NK-92 (cell line): ENCODE data around the gene MFAP1.
"Not testable (repeated sequence)": the region's sequence is repeated elsewhere in the genome, so short reads cannot be mapped to it uniquely, and the experiment has no call there.

ENCODE experiments used
- DNase-seq: peaks from one replicate; lab custom pipeline; 2025; ENCODE audit not compliant: unreplicated experiment; lab: John Stamatoyannopoulos, UW

The MFAP1 gene

DNA sequence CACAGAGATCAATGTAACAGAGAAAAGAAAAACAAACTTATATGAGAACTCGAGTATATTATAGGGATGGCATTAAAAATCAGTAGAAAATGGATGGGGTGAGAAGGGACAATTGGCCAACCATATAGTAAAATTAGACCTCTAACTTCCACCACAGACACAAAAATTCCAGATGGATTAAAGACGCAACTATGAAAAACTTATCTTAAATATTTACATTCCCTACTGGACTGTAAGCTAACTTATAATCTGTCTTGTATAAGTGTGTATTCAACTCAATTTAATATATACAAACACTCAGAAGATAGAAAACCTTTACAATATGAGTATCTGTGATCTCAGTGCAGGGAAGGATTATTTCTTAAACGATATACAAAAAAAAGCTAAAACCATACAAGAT, 3.0 kb downstream of the MFAP1 start:
- DNase-seq: no peak

DNA sequence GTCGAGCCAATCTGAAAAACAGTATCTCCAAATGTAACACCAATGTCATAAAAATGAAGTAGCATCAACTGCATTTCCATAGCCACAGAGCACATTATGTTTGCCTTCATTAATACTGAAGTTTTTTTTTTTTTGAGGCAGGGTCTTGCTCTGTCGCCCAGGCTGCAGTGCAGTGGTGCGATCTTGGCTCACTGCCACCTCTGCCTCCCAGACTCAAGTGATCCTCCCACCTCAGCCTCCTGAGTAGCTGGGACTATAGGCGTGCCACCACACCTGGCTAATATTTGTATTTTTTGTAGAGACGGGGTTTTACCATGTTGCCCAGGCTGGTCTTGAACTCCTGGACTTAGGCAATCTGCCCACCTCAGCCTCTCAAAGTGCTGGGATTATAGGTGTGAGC, 9.4 kb downstream of the MFAP1 start:
- not testable (repeated sequence) for DNase-seq

DNA sequence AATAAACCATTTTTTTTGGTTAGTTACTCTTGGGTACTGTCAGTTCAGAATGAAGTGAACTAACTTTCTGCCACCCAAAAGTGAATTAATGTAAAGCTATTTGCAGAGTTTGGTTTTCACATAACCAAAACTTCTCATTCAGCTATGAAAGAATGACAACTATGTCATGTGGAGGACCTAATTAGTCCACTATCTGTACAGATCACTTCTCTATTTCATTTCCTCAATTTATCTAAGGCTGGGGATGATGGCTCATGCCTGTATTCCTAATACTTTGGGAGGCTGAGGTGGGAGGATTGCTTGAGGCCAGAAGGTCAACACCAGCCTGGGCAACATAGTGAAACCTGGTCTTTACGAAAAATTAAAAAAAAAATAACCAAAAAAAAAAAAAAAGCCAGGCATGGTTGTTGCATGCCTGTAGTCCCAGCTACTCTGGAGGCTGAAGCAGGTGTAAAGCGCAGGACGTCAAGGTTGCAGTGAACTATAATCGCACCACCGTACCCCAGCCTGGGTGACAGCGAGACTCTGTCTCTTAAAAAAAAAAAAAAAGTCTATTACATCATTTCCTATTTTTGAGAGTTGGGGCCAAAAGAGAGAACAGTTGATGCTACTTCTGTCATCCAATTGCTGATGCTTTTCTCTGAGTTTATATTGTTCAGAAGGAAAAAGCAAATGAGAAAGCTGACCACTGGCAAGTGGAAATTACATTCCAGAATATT, 15.4 kb downstream of the MFAP1 start:
- DNase-seq: no peak

DNA sequence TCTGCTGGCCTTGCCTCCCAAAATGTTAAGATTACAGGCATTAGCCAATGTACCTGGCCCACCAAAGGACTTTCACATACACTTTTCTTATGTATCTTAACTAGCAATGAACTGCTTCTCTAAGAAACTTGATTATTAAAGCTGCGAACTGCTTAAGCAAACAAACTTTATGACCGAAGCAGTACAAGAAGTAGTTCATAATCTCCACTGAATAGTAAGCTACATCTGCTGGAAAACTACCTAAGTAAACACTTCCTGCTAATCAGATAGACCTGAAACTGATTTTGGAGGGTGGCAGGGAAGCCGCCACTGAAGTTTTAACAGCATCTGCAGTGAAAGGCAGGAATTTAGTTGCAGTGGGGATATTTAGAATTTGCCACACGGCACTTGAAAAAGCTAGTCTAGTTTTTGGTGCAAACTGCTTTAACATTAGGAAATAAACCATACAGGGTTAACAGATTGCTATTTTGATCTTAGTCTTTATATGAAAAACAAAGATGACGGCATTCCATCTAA, 16.0 kb downstream of the MFAP1 start:
- DNase-seq: no peak

DNA sequence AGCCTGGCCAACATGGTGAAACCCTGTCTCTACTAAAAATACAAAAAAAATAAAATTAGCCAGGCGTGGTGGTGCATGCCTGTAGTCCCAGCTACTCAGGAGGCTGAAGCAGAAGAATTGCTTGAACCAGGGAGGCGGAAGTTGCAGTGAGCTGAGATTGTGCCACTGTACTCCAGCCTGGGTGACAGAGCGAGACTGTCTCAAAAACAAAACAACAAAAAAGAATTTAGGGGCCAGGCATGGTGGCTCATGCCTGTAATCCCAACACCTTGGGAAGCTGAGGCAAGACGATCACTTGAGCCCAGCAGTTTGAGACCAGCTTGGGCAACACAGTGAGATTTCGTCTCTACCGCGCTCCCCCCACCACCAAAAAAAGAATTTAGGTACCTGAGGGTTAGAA, 21.8 kb downstream of the MFAP1 start:
- not testable (repeated sequence) for DNase-seq

DNA sequence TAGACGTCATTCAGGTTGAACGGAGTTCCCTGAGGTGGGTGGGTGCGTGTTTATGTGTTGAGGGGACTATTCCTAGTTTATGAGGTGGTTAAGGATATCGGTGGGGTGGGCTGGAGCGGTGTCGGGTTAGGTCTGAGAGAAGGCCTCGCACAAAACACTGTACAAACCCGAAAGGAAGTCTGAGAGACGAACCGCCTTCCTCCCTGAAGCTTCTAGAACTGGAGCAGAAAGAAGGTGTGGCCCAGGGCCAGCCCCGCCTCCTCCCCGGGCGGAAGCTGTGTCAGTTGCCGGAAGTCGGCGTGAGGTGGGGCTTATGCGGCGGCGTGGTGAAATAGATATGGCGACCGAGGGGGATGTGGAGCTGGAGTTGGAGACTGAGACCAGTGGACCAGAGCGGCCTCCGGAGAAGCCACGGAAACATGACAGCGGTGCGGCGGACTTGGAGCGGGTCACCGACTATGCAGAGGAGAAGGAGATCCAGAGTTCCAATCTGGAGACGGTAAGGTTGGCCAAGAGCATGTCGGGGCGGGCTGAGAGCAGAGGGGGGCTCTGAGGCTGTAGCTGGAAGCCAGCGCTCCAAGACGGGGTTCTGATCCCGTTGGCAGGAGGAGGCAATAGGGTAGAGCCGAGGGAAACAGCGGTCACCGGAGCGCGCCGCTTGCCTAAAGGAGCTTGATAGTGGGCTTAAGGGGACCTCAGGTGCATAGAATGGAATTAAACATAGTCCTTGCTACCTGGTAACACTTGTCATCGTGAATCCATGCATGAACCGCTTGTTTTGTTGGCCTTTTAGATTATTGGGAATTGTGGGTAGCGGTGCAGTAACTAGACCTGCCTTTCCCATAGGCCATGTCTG, 24.0 kb downstream of the MFAP1 start, which contains the start of gene HYPK:
TSS of gene HYPK (plus strand) at position 314 of the 856 bp plus-strand sequence. CDS start at position 338, 24 bp downstream.
- DNase-seq: peak; percentile 61

DNA sequence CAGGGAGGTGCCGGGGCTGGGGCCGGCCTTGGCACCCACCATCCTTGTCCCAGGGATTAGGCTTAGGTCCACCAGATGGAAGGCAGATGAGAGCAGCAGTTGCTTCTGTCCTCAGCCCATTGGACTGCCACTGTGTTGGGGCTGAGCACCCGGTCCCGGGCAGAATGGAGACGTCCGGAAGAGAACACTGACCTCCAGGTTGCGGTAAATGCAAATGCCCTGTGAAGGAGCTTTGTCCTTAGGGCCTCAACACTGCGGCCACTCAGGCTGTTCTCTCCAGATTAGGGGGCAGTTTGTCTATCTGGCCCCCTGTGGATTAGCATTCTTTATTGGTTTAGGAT, 24.6 kb downstream of the MFAP1 start, which contains the start of gene SERINC4:
TSS of gene SERINC4 (minus strand) at position 276 of the 341 bp plus-strand sequence. CDS start at position 42, 234 bp downstream.
- no peak for DNase-seq

DNA sequence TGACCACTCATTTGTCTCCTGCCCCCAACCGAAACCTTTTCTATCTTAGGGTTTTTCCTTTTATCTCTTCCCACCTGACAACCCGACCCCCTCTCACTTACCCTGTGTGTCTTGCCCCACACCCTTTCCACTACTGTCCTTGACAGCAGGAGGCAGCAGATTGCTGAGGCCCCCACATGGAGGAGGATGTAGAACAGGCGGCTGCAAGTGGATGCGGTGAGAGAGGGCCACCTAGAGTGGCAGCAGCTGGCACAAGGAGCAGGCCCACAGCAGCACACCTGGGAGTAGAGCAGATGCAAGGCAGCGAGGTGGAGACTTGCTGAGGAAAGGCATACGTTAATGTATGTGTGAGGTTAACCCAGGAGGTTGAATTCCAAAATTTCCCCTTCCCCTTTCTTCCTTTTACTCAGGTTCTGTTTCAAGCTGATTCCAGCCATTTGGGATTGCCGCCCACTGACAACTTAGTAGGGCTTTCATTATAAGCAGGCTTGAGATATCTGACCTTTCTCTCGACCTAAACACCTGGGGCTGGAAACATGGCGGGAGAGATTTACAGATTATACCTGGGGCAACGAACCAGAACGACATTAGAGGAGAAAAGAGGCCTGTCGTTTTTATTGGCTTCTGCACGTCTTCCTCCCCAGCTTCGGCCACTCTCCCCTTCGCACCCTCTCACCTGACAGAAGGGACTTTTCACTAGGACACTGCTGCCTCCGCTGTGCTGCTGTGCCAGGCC, 25.1 kb downstream of the MFAP1 start:
- no peak for DNase-seq

DNA sequence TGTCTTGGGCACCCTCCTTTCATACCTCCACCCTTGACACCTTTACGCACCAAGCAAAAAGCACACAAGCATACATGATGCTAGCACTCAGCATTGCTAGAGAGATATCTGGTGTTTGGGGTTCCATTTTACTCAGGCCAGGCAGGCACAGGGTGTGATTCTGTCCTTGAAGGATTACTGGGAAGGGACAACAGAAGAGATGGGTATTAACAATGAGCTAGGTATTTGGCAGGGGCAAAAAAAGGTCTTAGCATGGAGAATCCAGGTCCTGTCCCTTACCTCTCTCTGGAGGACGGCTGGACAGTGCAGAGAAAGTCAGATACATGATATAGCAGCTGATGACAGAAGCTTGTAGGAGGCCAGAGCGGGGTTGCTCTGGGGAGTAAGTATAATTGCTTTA, 27.9 kb downstream of the MFAP1 start:
- no peak for DNase-seq

DNA sequence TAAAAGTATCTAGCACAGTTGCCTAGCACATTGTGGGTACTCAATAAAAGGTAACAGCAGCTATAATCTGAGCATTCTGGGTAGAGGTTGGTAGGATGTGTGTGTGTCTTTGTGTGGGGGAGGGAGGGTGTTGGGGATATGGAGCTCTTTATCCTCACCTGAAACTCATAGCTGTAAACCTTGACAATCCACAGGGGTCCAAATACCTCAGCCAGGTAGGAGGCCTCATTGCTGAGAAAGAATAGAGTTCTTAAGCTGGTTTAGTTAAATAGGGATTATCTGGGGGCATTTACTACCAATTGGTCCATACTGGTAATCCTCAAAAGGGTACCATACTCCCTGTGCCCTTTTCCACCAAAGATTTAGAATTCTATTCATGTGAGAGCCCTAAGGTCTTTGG, 28.5 kb downstream of the MFAP1 start:
- DNase-seq: no peak

DNA sequence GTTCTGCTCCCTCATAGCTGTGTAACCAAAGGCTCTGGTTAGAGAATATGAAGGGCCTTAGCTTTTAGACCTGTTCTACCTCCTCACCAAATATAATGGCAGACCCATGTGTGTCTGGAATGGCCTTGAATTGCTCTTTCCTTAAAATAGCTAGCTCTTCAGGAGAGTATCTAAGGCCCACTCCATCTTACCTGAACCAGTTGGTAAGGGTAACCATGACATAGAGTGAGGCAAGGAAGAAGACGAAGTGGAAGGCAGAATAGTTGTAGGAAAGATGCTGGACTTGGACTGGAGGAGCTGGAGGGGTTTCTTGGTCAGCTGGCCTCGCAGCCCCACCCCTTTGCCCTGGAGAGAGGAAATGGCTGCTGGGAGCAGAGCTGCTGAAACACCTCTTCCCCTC, 29.3 kb downstream of the MFAP1 start:
- DNase-seq: no peak

DNA sequence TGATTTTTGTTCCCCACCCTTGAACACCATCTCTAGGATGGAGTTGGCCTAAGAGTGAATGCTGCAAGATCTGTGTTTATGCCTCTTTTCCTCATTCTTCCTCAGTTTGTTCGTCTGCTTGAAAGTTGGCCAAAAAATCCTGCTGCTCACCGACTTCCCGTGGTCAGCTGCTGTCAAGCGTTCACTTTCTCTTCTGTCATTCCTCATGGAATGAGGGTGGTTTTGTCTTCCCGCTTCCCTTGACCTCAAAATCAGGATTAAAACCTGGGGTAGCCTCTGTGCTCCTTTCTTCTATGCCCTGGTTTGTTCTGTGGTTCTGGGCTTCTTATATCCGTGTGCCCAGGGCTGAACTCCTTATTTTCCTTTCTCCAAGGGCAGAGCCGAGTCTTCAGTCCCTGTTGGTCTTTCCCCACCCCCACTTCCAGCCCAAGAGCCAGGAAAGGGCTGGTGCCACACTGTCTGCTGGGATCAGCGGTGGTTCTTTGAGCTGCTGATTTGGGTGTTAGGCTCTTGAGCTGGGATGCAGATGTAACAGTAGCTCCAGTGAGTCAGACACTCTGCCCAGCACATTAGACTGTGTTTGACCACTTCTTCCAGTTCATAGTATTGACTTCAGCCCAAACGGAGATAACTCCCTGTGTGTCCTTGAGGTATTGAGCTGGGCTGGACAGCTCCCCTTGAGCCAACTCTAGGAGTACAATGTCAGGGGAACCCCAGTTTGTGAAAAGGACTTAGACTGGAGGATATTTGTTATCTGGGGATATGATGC, 30.0 kb downstream of the MFAP1 start:
- DNase-seq: no peak

DNA sequence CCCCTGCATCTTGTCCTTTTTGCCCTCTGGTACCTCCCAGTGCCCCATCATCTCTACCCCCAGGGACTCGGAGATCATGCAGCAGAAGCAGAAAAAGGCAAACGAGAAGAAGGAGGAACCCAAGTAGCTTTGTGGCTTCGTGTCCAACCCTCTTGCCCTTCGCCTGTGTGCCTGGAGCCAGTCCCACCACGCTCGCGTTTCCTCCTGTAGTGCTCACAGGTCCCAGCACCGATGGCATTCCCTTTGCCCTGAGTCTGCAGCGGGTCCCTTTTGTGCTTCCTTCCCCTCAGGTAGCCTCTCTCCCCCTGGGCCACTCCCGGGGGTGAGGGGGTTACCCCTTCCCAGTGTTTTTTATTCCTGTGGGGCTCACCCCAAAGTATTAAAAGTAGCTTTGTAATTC, 30.8 kb downstream of the MFAP1 start:
- no peak for DNase-seq

DNA sequence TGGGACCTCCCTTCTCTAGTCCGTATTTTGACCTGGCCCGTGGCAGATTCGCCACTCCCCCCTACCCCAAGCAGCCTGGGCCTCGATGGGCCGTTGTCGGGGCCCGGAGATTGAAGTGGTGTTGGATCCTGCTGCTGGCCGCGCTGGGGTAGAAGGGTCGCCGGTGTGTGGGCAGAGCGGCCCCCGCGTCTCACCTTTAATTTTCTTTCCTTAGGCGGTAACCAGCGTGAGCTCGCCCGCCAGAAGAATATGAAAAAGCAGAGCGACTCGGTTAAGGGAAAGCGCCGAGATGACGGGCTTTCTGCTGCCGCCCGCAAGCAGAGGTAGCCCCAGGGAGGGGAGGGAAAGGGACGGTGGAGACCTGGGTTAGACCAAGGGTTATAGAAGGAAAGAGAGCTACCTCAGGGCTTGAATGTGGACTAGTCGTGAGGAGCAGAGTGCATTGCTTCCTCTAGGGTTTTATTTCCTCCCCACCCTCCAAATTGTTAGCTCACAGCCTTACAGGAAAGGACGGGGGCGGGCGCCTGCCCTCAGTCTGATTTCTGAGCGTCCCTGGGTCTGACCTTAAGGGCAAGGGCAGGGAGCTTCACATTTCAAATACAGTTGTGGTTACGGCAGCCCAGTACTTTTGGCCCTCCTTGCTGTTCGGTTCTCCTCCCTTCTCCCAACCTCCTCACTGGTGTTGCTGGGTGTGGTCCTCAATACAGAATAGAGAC, 31.6 kb downstream of the MFAP1 start:
- no peak for DNase-seq

DNA sequence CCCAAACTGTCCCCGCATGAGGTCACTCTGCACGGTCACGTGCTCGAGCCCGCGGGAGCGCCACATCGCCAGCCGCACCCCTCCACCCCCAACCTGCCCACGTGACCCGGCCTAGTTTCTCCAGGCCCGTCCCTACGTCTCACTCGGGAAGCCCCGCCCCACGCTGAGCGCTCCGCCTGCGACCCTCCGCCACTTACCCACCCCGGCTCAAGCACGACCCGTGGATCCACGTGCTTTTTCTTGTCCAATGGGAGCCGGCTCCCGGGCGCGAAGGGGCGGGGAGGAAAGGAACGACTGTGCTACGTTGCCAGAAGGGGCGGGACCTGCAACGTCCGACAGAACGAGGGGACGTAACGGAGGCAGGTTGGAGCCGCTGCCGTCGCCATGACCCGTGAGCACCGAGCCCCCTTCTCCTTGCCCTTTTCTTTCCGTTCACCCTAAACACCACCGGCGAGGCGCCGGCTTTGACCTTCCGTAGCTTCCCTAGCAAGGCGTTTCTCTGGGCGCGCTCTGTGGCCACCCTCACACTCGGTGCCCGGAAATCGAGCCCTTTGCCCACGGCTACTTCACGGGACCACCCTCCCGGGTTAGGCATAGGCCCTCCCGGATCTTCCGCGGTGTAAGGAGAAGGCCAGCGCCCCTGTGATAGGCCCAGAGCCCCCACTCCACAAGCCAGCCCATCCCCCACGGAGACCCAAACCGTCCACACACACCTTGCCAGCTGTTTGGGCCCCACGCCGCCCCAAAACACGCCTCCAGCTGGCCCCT, 32.3 kb downstream of the MFAP1 start, which contains the start of gene SERF2:
TSS of gene SERF2 (plus strand) at position 328 of the 768 bp plus-strand sequence. CDS start at position 385, 57 bp downstream.
- DNase-seq: peak; percentile 96

DNA sequence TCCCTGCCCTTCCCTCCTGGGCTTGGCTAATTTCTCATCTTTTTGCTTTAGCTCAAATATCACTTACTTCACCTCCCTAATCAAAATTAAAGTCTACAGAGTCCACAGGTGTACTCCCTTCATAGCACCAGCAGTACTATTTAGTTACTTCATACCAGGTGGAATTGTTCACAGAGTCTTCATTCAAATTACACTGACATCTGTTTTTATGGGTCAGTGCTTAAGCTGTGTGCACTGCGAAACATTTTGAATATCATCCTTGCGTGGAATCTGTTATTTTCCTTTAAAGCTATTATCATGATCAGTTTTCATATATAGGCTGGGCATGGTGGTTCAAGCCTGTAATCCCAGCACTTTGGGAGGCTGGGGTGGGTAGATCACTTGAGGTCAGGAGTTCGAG, 35.1 kb downstream of the MFAP1 start:
- DNase-seq: no peak

DNA sequence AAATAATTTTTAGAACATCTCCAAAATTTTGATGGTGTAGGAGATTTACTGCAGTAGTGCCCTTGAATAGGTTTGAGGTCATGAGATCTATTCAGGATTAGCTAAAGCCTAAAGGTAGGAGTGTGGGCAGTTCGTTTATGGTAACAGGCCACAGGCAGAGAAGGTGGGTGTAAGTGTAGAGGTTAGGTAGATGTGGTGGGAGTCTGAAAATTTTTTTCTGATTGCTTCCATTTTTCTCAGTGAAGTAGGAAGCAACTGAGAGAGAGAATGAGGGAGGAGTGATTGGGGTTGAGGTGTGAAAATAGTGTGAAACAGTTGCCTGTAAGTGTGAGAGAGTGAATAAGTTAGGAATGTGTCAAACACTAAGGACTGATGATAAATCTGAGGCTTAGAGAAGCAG, 45.5 kb downstream of the MFAP1 start:
- no peak for DNase-seq

DNA sequence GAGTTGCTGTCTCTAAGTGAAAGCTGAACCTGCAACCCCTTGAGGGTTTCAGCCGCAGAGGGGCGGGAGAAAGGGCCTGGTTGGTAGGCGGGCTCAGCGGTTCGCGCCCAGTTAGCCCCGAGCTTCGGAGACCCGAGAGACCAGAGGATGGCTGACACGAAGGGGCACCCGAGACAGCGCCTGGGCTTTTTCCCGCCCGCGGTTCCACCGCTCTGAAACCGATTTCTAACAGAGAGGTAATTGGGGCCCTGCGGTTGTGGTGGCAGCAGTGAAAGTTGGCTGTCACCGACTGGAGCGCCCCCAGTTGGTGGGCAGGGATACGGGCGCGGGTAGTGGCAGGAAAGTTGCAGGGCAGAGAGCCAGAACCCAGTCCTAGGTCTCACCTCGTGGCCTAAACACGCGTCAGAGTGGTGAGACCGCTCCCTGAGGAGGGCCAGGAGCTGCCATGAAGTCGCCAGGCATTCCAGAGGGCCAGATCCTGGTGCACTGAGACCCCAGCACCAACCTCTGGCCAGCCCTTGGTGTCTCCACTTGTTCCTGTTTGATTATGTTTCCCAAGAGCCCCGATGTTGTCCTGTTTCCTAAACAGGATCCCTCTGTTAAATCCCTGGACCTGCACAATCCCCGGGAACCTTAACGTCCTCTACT, 47.1 kb downstream of the MFAP1 start:
- DNase-seq: no peak
